Trophoblast cell (in vitro differentiated cells and primary cell): Measurements from ENCODE around the gene HEXD.
A peak's percentile ranks its signal among the peaks of the same experiment; 100 is the strongest.

Experiments used
- DNase-seq, 2 donors: peaks; one replicate each; pipeline ENCODE4 v3.0.0-alpha.2; 2016
- H2AFZ ChIP-seq: 2 replicates; pipeline ENCODE4 v1.6.1; 2013; ENCODE audit warnings: low read length, moderate library complexity, mild to moderate bottlenecking; ENCODE audit not compliant: insufficient read depth, poor library complexity
- H2AK5ac ChIP-seq: 2 replicates; pipeline ENCODE4 v1.6.1; 2013; ENCODE audit warnings: mild to moderate bottlenecking, low read length
- H2BK120ac ChIP-seq: 2 replicates; pipeline ENCODE4 v1.6.1; 2013; ENCODE audit warnings: low read length, mild to moderate bottlenecking, moderate library complexity; ENCODE audit not compliant: insufficient read depth, poor library complexity
- H2BK12ac ChIP-seq: 2 replicates; pipeline ENCODE4 v1.6.1; 2013; ENCODE audit warnings: mild to moderate bottlenecking, low read length, moderate library complexity
- H2BK5ac ChIP-seq: 2 replicates; pipeline ENCODE4 v1.6.1; 2013; ENCODE audit warnings: low read length, low read depth, moderate library complexity, mild to moderate bottlenecking; ENCODE audit not compliant: poor library complexity
- H3K14ac ChIP-seq: 2 replicates; pipeline ENCODE4 v1.6.1; 2013; ENCODE audit warnings: mild to moderate bottlenecking, low read length
- H3K18ac ChIP-seq: 2 replicates; pipeline ENCODE4 v1.6.1; 2013; ENCODE audit warnings: mild to moderate bottlenecking, low read length
- H3K23ac ChIP-seq: 2 replicates; pipeline ENCODE4 v1.6.1; 2013; ENCODE audit warnings: low read length
- H3K27ac ChIP-seq: 2 replicates; pipeline ENCODE4 v1.5.1; 2013; ENCODE audit warnings: low read depth, mild to moderate bottlenecking, inconsistent platforms, low read length, moderate library complexity
- H3K27me3 ChIP-seq: 2 replicates; pipeline ENCODE4 v1.6.1; 2013; ENCODE audit warnings: inconsistent platforms, mild to moderate bottlenecking, low read length, moderate library complexity; ENCODE audit not compliant: insufficient read depth
- H3K36me3 ChIP-seq, 2 experiments: 1 replicate in 1 of 2; 2 replicates in 1 of 2; pipeline ENCODE4 v1.6.1; 2013; ENCODE audit warnings: low read length in 2 of 2, mild to moderate bottlenecking in 2 of 2, moderate library complexity in 1 of 2; ENCODE audit not compliant: insufficient read depth in 2 of 2, control insufficient read depth in 1 of 2
- H3K4ac ChIP-seq: 2 replicates; pipeline ENCODE4 v1.6.1; 2013; ENCODE audit warnings: low read depth, mild to moderate bottlenecking, low read length, moderate library complexity
- H3K4me1 ChIP-seq, 2 experiments: 1 replicate in 1 of 2; 2 replicates in 1 of 2; pipeline ENCODE4 v1.6.1; 2013; ENCODE audit warnings: low read length in 2 of 2, mild to moderate bottlenecking in 2 of 2, moderate library complexity in 1 of 2; ENCODE audit not compliant: insufficient read depth in 2 of 2, control insufficient read depth in 1 of 2
- H3K4me2 ChIP-seq: 2 replicates; pipeline ENCODE4 v1.6.1; 2013; ENCODE audit warnings: inconsistent platforms, mild to moderate bottlenecking, low read length, moderate library complexity
- H3K4me3 ChIP-seq: 2 replicates; pipeline ENCODE4 v1.5.1; 2013; ENCODE audit warnings: mild to moderate bottlenecking, low read depth, low read length, inconsistent platforms
- H3K79me1 ChIP-seq: one replicate; pipeline ENCODE4 v1.6.1; 2013; ENCODE audit warnings: low read length
- H3K79me2 ChIP-seq: 2 replicates; pipeline ENCODE4 v1.6.1; 2013; ENCODE audit warnings: low read length, mild to moderate bottlenecking; ENCODE audit not compliant: control insufficient read depth, insufficient read depth, poor library complexity
- H3K9ac ChIP-seq: 2 replicates; pipeline ENCODE4 v1.6.1; 2013; ENCODE audit warnings: mild to moderate bottlenecking, low read length
- H3K9me3 ChIP-seq: 2 replicates; pipeline ENCODE4 v1.6.1; 2013; ENCODE audit warnings: low read depth, mild to moderate bottlenecking, control low read depth, inconsistent platforms, low read length; ENCODE audit not compliant: insufficient read depth
- H4K12ac ChIP-seq: 2 replicates; pipeline ENCODE4 v1.6.1; 2013; ENCODE audit warnings: low read depth, mild to moderate bottlenecking, low read length, moderate library complexity
- H4K8ac ChIP-seq: 2 replicates; pipeline ENCODE4 v1.6.1; 2013; ENCODE audit warnings: low read depth, mild to moderate bottlenecking, low read length, moderate library complexity
- H4K91ac ChIP-seq: one replicate; pipeline ENCODE4 v1.6.1; 2013; ENCODE audit warnings: low read depth, mild to moderate bottlenecking, low read length, moderate library complexity
- WGBS: extraction: QIAGEN DNeasy Blood & Tissue Kit; methylation state at CpG from one replicate; pipeline ENCODE4 v1.1.7; 2013; ENCODE audit warnings: missing lambda C conversion rate; ENCODE audit not compliant: insufficient read length, insufficient coverage; ENCODE audit errors: extremely low coverage; 5-methylcytosine and 5-hydroxymethylcytosine counted together

Gene HEXD

GRCh38 chr17:82429824-82430223 is 11.7 kb downstream of the HEXD start:
- H3K14ac ChIP-seq, result no peak overlapping the region
- H3K36me3 ChIP-seq, result no peaks in the 10 kb centered on the region
- no peak for DNase-seq
- H4K12ac ChIP-seq, result no peak overlapping the region
- no peaks in the 10 kb centered on the region for H3K4me1 ChIP-seq
- no peak overlapping the region for H3K27ac ChIP-seq
- H4K91ac ChIP-seq, result no peak overlapping the region
- H2BK120ac ChIP-seq, result no peak overlapping the region
- no peak overlapping the region for H2BK12ac ChIP-seq
- no peak overlapping the region for H3K23ac ChIP-seq
- H3K9me3 ChIP-seq, result peaks cover 4% of the 10 kb centered on the region
- no peak overlapping the region for H3K18ac ChIP-seq
- H3K79me1 ChIP-seq, result no peaks in the 10 kb centered on the region
- no peak overlapping the region for H3K9ac ChIP-seq
- H3K4me3 ChIP-seq, result no peak overlapping the region
- H3K4me2 ChIP-seq, result no peak overlapping the region
- no peak overlapping the region for H4K8ac ChIP-seq
- no peaks in the 10 kb centered on the region for H3K27me3 ChIP-seq
- no peaks in the 10 kb centered on the region for H3K79me2 ChIP-seq
- no CpG with 5 or more reads among the region's 7 CpGs for WGBS
- H2BK5ac ChIP-seq, result no peak overlapping the region
- no peak overlapping the region for H2AK5ac ChIP-seq
- H2AFZ ChIP-seq, result no peak overlapping the region
- H3K4ac ChIP-seq, result no peak overlapping the region

DNA sequence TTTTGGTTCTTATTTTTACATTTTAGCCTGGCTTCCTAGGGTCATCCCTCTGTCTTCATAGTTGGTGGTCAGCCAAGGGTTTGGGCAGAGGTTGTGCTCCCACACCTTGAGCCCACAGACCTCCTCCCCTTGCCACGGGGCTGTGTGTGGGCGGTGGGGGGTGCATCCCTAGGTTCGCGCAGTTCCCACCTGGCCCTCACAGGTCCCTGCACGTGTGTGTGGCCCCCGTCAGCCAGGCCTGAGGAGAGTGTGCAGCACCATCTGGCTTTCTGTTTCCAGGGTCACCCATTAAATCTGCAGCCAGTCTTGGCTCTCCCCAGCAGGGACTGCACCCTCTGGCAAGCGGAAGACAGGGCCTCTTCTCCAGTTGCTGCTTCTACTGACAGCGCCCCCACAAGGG is 13.9 kb downstream of the HEXD start:
- no peak overlapping the region for H2BK5ac ChIP-seq
- H3K4me3 ChIP-seq, result peak overlapping the region; percentile 29
- no peak overlapping the region for H2BK120ac ChIP-seq
- H3K79me1 ChIP-seq, result no peaks in the 10 kb centered on the region
- no peak overlapping the region for H3K23ac ChIP-seq
- H3K9me3 ChIP-seq, result peaks cover 4% of the 10 kb centered on the region
- H3K9ac ChIP-seq, result no peak overlapping the region
- DNase-seq, result no peak
- no peak overlapping the region for H2AK5ac ChIP-seq
- no peaks in the 10 kb centered on the region for H3K79me2 ChIP-seq
- H3K27ac ChIP-seq, result no peak overlapping the region
- no peak overlapping the region for H3K14ac ChIP-seq
- H4K12ac ChIP-seq, result no peak overlapping the region
- H4K8ac ChIP-seq, result no peak overlapping the region
- H3K36me3 ChIP-seq, result peaks cover 2 to 3% of the 10 kb centered on the region in 2 experiments
- no CpG with 5 or more reads among the region's 8 CpGs for WGBS
- no peak overlapping the region for H4K91ac ChIP-seq
- H2AFZ ChIP-seq, result no peak overlapping the region
- no peak overlapping the region for H3K4ac ChIP-seq
- no peaks in the 10 kb centered on the region for H3K27me3 ChIP-seq
- H3K4me1 ChIP-seq, result peaks cover 5% of the 10 kb centered on the region in 2 experiments
- no peak overlapping the region for H3K18ac ChIP-seq
- no peak overlapping the region for H3K4me2 ChIP-seq
- H2BK12ac ChIP-seq, result no peak overlapping the region

DNA sequence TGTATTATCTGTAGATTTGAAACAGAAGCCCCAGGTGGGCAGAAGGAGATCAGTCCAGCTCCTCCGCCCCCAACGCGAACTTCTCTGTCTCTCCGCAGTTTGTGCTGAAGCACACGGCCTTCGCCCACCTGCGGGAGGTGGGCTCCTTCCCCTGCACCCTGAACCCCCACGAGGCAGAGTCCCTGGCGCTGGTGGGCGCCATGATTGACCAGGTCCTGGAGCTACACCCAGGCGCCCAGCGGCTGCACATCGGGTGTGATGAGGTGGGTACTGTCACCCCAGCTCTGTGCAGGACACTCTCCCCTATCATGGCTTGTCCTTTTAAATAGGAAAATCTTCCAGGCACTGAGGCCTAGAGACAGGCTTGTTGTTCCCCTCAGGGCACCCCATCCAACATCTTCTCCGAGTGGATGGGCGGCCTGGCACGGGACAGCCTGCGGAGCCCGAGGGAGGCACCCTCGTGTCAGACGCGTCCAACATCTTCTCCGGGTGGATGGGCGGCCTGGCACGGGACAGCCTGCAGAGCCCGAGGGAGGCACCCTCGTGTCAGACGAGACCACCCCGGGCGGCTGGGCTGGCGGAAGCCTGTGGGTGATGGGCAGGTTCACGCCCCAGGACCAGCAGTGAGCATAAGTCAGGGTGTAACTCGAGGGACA is 15.5 kb downstream of the HEXD start:
- Histone ChIP-seq H3K9ac (no peak overlapping the region), H2BK5ac (no peak overlapping the region), H2AK5ac (no peak overlapping the region), H2BK120ac (no peak overlapping the region), H3K27me3 (no peaks in the 10 kb centered on the region), H3K4me2 (no peak overlapping the region), H4K12ac (no peak overlapping the region), H3K9me3 (peaks cover 3% of the 10 kb centered on the region), H3K27ac (no peak overlapping the region), H3K79me2 (no peaks in the 10 kb centered on the region), H3K14ac (no peak overlapping the region), H2AFZ (no peak overlapping the region), H3K18ac (no peak overlapping the region), H3K4me1 (peaks cover 5% of the 10 kb centered on the region in 2 experiments), H3K23ac (no peak overlapping the region), H3K79me1 (no peaks in the 10 kb centered on the region), H3K4ac (no peak overlapping the region), H3K4me3 (no peak overlapping the region), H4K8ac (no peak overlapping the region), H3K36me3 (peaks cover 6 to 7% of the 10 kb centered on the region in 2 experiments), H2BK12ac (no peak overlapping the region), H4K91ac (no peak overlapping the region)
- no peak for DNase-seq
- WGBS, result no CpG with 5 or more reads among the region's 32 CpGs

DNA sequence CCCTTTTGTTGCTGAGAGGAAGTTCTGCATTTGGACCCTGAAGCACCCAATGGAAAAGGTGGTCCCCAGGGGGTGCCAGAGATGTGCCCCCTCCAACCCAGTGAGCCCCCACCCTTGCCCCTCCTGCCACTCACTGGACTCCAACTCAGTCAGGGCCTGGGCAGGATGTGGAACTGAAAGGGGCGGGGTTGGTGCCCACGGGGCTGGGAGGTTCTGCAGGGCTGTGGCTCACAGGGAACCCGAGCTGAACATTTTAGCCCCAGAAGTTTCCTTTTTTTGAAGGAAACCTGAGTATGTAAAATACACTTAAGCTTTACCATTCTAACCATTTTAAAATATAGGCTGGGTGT is 16.0 kb downstream of the HEXD start:
- Histone ChIP-seq H3K79me1 (no peaks in the 10 kb centered on the region), H4K12ac (no peak overlapping the region), H3K18ac (no peak overlapping the region), H2BK12ac (no peak overlapping the region), H3K79me2 (no peaks in the 10 kb centered on the region), H3K27me3 (no peaks in the 10 kb centered on the region), H3K4ac (no peak overlapping the region), H3K27ac (no peak overlapping the region), H2BK120ac (no peak overlapping the region), H3K4me3 (no peak overlapping the region), H2AFZ (no peak overlapping the region), H2BK5ac (no peak overlapping the region), H3K4me1 (peaks cover 5% of the 10 kb centered on the region in 2 experiments), H2AK5ac (no peak overlapping the region), H3K4me2 (no peak overlapping the region), H3K14ac (no peak overlapping the region), H4K8ac (no peak overlapping the region), H3K9ac (no peak overlapping the region), H3K36me3 (peaks cover 6 to 7% of the 10 kb centered on the region in 2 experiments), H3K23ac (no peak overlapping the region), H4K91ac (no peak overlapping the region), H3K9me3 (peaks cover 3% of the 10 kb centered on the region)
- no CpG with 5 or more reads among the region's 3 CpGs for WGBS
- DNase-seq, result no peak
